Spleen (tissue), 7 donors: Measurements from ENCODE around the gene ETDC.

ENCODE experiments used
- CTCF ChIP-seq, 11 experiments: fragments of 200-600 bp in 7 of 11; fragments of 450-650 bp in 4 of 11; sonication (generic) in 4 of 11; IDR thresholded peaks in 8 of 11; conservative IDR thresholded peaks in 3 of 11; 1 replicate in 7 of 11; 2 replicates in 4 of 11; pipeline versions ENCODE4 v1.4.0 to v1.8.0; 2016 to 2021; ENCODE audit warnings: antibody characterized with exemption in 11 of 11, inconsistent platforms in 4 of 11, mild to moderate bottlenecking in 1 of 11
- POLR2AphosphoS5 ChIP-seq, 3 donors: sonication (generic); formaldehyde crosslinking; IDR thresholded peaks; one replicate each; pipeline ENCODE4 v1.5.1; 2017; ENCODE audit warnings: antibody characterized with exemption in 3 of 3
- donor health status: DM: no; HTN: no; CAD: no; lungs with moderate emphysema.
- donor health status: DM: no; HTN: no; CAD: no.
- donor health status: DM: no; HTN: no; CAD: no.

GRCh38 chrX:135347381-135348016, 38.2 kb downstream of the ETDC start:
- TF ChIP-seq CTCF (IDR thresholded peaks at IDR 0.05 in 8 of 11, conservative IDR thresholded peaks at IDR 0.05 in 3 of 11) (no peak), POLR2AphosphoS5 (IDR thresholded peaks at IDR 0.05) (no peak)
